NB4 (cell line): ENCODE measurements around the gene THBS4.

Experiments used
- DNase-seq: peaks from one replicate; pipeline ENCODE4 v3.0.0; 2010; ENCODE audit warnings: low read depth
- H3K4me3 ChIP-seq: one replicate; pipeline ENCODE4 v1.5.1; 2011; ENCODE audit warnings: mild to moderate bottlenecking, low read depth, low read length, moderate library complexity
- MAX ChIP-seq: IDR thresholded peaks from 2 replicates; pipeline ENCODE4 v1.6.1; 2011; ENCODE audit warnings: low read depth, low read length
- MYC ChIP-seq: IDR thresholded peaks from 2 replicates; pipeline ENCODE4 v1.6.1; 2011; ENCODE audit warnings: low read depth, low read length
- POLR2A ChIP-seq: IDR thresholded peaks from 2 replicates; pipeline ENCODE4 v1.6.1; 2011; ENCODE audit warnings: mild to moderate bottlenecking; ENCODE audit not compliant: insufficient read length; ENCODE audit errors: extremely low read depth
- TF ChIP-seq, protein P1 (sequence below): IDR thresholded peaks from one replicate; pipeline ENCODE4 v1.5.1; 2012; ENCODE audit warnings: low read depth, low read length

THBS4 gene

GRCh38 chr5:80055491-80056170 lies 20.5 kb downstream of the THBS4 start:
- H3K4me3 ChIP-seq: no peak overlapping the region
- TF ChIP-seq POLR2A: no peak
- no peak for TF ChIP-seq MYC
- no peak for TF ChIP-seq MAX
- TF ChIP-seq, protein P1, sequence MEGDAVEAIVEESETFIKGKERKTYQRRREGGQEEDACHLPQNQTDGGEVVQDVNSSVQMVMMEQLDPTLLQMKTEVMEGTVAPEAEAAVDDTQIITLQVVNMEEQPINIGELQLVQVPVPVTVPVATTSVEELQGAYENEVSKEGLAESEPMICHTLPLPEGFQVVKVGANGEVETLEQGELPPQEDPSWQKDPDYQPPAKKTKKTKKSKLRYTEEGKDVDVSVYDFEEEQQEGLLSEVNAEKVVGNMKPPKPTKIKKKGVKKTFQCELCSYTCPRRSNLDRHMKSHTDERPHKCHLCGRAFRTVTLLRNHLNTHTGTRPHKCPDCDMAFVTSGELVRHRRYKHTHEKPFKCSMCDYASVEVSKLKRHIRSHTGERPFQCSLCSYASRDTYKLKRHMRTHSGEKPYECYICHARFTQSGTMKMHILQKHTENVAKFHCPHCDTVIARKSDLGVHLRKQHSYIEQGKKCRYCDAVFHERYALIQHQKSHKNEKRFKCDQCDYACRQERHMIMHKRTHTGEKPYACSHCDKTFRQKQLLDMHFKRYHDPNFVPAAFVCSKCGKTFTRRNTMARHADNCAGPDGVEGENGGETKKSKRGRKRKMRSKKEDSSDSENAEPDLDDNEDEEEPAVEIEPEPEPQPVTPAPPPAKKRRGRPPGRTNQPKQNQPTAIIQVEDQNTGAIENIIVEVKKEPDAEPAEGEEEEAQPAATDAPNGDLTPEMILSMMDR: no peak
- no peak for DNase-seq

DNA sequence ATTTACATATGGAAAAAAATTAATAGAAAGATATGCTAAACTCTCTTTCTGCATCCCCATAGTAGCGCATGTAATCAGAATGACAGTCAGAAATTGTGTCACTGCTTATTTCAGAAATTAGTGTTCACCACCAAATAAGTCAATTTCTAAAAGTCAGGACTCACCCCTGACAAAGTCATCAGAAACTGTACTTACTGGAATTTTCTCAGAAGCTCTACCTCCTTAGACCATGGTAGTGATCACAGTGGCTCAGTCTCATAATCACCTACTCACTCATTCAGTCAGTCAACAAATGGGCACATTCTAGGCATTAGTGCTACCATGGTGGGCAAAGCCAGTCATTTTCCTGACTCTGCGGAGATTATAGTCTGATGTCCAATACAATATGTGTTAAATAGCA lies 22.0 kb downstream of the THBS4 start:
- no peak overlapping the region for H3K4me3 ChIP-seq
- no peak for DNase-seq
- TF ChIP-seq POLR2A (no peak), MYC (no peak), MAX (no peak)
- TF ChIP-seq, protein P1: no peak

GRCh38 chr5:80057921-80058320 lies 22.8 kb downstream of the THBS4 start:
- no peak for DNase-seq
- TF ChIP-seq MAX (no peak), POLR2A (no peak), MYC (no peak)
- TF ChIP-seq, protein P1: no peak
- no peak overlapping the region for H3K4me3 ChIP-seq

DNA sequence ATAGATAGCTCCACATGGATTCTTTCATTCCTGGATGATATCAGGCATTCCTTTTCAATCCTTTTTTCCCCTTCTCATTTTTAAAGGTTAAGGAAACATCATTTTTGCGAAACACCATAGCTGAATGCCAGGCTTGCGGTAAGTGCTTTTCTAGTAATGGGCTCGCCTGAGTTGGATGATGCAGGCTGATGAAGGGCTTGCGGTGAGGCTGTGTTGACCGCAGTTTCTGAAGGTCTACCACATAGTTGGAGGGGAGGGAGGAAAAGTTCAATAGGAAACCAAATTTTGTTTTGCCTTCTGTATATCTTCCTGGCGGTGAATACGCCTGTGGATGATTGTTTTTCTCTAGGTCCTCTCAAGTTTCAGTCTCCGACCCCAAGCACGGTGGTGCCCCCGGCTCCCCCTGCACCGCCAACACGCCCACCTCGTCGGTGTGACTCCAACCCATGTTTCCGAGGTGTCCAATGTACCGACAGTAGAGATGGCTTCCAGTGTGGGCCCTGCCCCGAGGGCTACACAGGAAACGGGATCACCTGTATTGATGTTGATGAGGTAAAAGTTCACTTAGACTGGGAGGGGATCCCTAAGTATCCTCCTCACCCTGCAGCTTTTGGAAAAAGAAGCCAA lies 24.3 kb downstream of the THBS4 start:
- no peak for TF ChIP-seq POLR2A
- TF ChIP-seq MYC: no peak
- no peak for TF ChIP-seq MAX
- TF ChIP-seq, protein P1: no peak
- no peak overlapping the region for H3K4me3 ChIP-seq
- peak; percentile 79 for DNase-seq

DNA sequence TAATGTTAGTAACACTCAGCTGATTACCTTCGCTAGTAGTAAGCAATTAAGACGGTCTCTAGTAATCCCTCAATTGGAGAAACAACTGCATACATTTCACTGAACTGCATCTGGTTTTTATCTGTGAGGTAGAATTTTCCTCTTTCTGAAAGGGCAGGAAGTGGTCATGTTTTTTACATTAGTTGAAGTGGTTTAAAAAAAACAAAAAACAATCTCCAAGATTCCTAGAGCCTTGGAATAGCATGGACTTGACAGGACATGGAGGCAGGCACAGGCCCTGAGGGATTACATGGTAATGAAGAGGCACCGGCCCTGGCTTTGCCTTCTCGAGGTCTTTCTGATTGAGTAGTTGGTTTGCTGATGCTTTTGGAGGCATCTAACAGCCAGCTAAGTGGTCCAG lies 25.8 kb downstream of the THBS4 start:
- no peak for DNase-seq

More for the DNA sequence above, 25.8 kb downstream of the THBS4 start:
- no peak overlapping the region for H3K4me3 ChIP-seq
- TF ChIP-seq POLR2A (no peak), MYC (no peak), MAX (no peak)
- TF ChIP-seq, protein P1: no peak
